ENCODE measurements around the gene SMCO2. TPM values are rescaled to one million over a fixed set of nuclear protein-coding genes. Genes with fewer than 3 reads are reported as not detected.

The SMCO2 gene
- total and polyA plus RNA-seq, 12 donors = 0.42 to 0.88 (median 0.56) TPM; not detected in 8

DNA sequence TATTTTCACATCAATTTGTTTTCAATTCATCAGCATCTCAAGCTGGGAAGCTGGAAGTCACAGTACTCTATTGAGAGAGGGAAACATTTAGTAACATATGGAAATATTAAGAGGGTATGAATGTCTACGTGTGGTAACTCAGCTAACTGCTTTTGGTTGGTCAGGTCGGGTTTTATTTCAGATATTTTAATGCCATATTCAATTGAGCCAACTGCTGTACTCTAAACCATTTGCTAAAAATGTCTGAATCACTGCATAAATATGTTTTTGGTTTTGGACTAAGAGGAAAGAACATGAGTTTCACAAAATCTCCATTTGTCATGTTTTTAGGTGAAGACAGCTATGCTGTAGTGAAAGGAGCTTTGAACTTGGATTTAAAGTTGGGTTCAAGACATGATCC lies 58.6 kb downstream of the SMCO2 start:
- no peaks in the 10 kb centered on the region for H3K9me3 ChIP-seq (replicated peaks in 1 of 3)
- DNase-seq = no peak
- H3K4me3 ChIP-seq = no peak overlapping the region
- TF ChIP-seq POLR2A (IDR thresholded peaks at IDR 0.05) = no peak
- TF ChIP-seq, protein P1, sequence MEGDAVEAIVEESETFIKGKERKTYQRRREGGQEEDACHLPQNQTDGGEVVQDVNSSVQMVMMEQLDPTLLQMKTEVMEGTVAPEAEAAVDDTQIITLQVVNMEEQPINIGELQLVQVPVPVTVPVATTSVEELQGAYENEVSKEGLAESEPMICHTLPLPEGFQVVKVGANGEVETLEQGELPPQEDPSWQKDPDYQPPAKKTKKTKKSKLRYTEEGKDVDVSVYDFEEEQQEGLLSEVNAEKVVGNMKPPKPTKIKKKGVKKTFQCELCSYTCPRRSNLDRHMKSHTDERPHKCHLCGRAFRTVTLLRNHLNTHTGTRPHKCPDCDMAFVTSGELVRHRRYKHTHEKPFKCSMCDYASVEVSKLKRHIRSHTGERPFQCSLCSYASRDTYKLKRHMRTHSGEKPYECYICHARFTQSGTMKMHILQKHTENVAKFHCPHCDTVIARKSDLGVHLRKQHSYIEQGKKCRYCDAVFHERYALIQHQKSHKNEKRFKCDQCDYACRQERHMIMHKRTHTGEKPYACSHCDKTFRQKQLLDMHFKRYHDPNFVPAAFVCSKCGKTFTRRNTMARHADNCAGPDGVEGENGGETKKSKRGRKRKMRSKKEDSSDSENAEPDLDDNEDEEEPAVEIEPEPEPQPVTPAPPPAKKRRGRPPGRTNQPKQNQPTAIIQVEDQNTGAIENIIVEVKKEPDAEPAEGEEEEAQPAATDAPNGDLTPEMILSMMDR (IDR thresholded peaks at IDR 0.05) = no peak
- H3K4me1 ChIP-seq (replicated peaks in 1 of 2) = no peaks in the 10 kb centered on the region
- intact Hi-C loops (cut with DNase I) = no loop called here
- WGBS, 4 donors = 81 to 90% (median 85%) methylated on average over 2 of the region's 2 CpGs
- H3K27me3 ChIP-seq = no peaks in the 10 kb centered on the region
- no peaks in the 10 kb centered on the region for H3K36me3 ChIP-seq (replicated peaks in 1 of 2)
- H3K27ac ChIP-seq = peak overlapping the region in 3 of 5 donors; percentile 11 to 35 (median 16)

DNA sequence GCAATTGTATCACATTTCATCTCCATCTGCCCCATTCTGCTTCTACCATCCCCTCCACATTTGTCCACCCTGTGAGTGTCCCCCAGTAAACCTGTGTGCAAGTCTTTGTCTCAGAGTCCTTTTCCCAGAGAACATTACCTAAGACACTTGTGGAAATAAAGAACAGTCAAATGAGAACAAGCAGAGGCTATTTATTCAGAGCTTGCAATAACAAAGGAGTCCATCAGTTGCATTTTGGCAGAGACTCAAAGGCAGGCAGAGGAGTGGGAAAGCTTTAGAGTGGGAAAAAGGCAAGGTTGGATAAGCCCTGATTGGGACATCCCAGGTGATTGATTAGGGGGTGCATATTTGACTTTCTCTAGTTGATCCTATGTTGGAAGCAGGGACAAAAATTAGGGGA lies 59.2 kb downstream of the SMCO2 start:
- TF ChIP-seq POLR2A (IDR thresholded peaks at IDR 0.05) = no peak
- TF ChIP-seq, protein P1 (IDR thresholded peaks at IDR 0.05) = no peak
- Histone ChIP-seq H3K27me3 (no peaks in the 10 kb centered on the region), H3K4me1 (replicated peaks in 1 of 2) (peaks cover 0 to under 1% of the 10 kb centered on the region in 2 donors), H3K36me3 (replicated peaks in 1 of 2) (no peaks in the 10 kb centered on the region), H3K27ac (no peak overlapping the region), H3K9me3 (replicated peaks in 1 of 3) (no peaks in the 10 kb centered on the region), H3K4me3 (no peak overlapping the region)
- intact Hi-C loops (cut with DNase I) = no loop called here
- DNase-seq = no peak

DNA sequence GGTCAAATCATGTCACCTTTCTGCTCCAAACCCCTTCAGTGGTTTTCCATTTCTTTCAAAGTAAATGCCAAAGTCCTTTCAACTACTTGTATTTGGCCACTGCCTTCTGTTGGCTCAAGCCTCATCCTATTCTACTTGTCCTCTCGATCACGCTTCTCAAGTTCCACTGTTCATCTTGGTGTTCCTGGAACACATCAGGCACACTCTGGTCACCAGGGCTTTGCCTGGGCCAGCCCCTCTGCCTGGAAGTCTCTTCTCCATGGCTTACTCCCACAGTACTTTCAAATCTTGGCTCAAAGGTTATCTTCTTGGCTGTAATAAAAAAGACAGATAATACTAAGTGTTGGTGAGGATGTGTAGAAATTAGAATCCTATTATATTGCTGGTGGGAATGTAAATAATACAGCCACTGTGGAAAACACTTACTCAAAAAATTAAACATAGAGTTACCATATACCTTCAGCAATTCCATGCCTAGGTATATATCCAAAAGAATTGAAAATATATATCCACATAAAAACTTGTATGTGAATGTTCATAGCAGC lies 60.2 kb downstream of the SMCO2 start:
- Histone ChIP-seq H3K9me3 (replicated peaks in 1 of 3) (no peaks in the 10 kb centered on the region), H3K4me1 (replicated peaks in 1 of 2) (peaks cover 6 to 8% of the 10 kb centered on the region in 2 donors), H3K4me3 (no peak overlapping the region), H3K27ac (no peak overlapping the region), H3K36me3 (replicated peaks in 1 of 2) (no peaks in the 10 kb centered on the region), H3K27me3 (no peaks in the 10 kb centered on the region)
- intact Hi-C loops (cut with DNase I) = no loop called here
- WGBS, 4 donors = 85 to 100% (median 96%) methylated on average over 2 of the region's 2 CpGs
- no peak for DNase-seq
- TF ChIP-seq, protein P1 (IDR thresholded peaks at IDR 0.05) = no peak
- no peak for TF ChIP-seq POLR2A (IDR thresholded peaks at IDR 0.05)

DNA sequence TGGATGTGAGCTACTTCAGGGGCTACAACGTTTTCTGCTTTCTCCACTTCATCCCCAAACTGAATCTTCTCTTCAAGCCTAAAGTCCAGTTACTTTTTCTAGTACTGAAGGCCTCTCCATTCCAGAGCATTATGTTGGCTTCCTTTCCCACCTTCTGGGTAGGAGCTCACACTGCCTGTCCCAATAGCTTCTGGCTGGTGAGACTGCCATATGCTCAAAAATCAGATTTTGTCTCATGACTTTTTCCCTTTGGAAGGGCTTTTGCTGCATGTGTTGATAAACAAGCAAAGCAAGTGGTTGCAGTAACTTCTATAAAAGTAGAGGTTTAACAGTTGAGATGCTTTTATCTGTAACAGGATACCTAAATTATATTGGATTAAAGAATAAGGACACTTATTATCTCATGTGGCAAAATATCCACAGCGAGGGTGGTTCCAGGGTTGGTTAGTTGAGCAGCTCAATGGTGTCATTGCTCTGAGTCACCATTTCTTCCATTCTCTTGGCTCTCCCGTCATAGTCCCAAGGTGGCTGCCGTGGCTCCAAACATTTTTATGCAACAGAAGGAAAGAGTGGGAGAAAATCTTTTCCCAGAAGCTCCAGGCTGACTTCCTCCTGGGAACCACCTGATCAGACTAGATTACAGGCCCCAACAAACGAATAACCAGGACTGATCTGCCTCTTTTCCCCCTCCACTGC lies 62.3 kb downstream of the SMCO2 start:
- Histone ChIP-seq H3K36me3 (replicated peaks in 1 of 2) (no peaks in the 10 kb centered on the region), H3K9me3 (replicated peaks in 1 of 3) (no peaks in the 10 kb centered on the region), H3K4me3 (no peak overlapping the region), H3K27me3 (no peaks in the 10 kb centered on the region), H3K4me1 (replicated peaks in 1 of 2) (peaks cover 6 to 15% of the 10 kb centered on the region in 2 donors), H3K27ac (no peak overlapping the region)
- no peak for DNase-seq
- TF ChIP-seq, protein P1 (IDR thresholded peaks at IDR 0.05) = no peak
- TF ChIP-seq POLR2A (IDR thresholded peaks at IDR 0.05) = no peak
- 80 to 91% (median 84%) methylated on average over 5 of the region's 5 CpGs for WGBS, 4 donors
- intact Hi-C loops (cut with DNase I) = no loop called here

All from adrenal gland (tissue), 12 donors.